Measurements from ENCODE around the gene NPFFR1. TPM values are rescaled to one million over a fixed set of nuclear protein-coding genes. Genes with fewer than 3 reads are reported as not detected.

NPFFR1 gene
- total RNA-seq, 8 experiments from 2014 or later = 0.04 to 0.28 (median 0.09) TPM; not detected in 1

DNA sequence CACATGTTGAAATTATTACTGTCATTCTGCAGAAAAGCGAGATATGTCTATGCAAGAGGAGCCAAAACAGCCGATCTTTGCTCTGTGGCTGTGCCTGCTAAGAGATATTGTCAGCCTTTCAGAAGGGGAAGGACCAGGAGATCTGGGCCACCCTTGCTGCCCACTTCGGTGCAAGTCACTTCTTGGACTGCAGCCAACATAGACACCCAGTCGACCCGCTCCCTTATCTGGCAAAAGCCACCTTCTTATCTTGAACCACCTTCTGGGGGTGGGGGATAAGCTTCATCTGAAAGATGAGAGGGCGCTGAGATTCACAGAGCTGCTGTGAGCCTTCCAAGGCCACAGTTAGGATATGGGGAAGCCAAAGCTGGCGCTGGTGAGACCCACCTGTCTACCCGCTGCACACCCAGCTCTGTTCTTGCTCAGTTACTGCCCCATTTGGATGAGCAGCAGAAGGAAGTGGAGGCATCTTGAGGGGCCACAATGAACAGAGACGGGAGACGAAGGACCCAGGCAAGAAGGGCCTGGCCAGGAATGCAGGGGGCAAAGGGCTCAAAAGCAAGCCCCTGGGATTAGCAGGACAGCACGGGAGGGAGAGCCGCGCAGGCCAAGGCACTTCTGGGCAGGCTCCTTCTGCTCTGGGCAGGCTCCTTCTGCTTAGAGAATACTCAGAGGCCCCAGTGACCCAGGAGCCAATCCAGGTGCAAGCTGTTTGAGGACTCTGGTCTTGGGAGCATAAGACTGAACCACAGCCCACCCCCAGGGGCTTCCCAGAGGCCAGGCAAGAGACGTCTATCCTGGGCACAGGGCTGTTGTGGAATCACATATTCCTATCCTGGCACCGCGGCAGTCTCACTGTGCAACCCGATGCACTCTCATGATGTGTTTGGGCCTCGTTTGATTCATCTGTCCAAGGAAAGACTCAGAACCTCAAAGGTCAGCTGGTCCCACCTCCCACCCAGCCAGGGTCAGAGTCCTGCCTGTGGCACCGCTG, 38.4 kb upstream of the NPFFR1 start:
- Histone ChIP-seq H3K4me1 (replicated peaks in 1 of 2) (peaks cover 4 to 26% of the 10 kb centered on the region in 2 donors), H3K27ac (no peak overlapping the region), H3K4me3 (no peak overlapping the region)
- in situ Hi-C loops (cut with MboI; ENCODE audit: low pct_unique_long_range_greater_than_20kb in 2 of 9, low sequenced_read_pairs in 9 of 9, unreplicated experiment in 9 of 9) = no loop called here
- ATAC-seq (replicated peaks in 6 of 8) = no peak
- 60 to 100% (median 90%) methylated on average over 1 to 10 of the region's 19 CpGs; no CpG with 5 or more reads in 2 of the 10 experiments for WGBS, 10 experiments

DNA sequence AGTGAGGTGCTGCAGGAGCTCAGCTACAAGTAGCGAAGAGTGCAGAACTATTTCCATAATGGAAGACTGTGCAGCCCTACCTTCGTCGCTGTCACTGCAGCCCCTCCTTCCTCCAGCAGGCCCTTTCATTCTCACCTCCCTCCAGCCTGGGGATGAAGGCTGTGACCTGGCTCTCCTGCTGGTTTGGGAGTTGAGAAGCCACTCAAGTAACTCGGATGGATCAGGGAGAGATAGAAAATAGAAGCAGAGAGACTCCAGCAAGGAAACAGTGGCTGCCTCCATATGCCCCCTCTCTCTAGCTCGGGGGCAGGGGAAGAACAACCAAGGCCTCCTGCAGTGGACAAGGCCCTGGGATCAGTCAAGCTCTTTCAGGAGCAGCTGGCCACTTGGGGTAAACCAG, 37.4 kb upstream of the NPFFR1 start:
- Histone ChIP-seq H3K27ac (no peak overlapping the region), H3K4me1 (replicated peaks in 1 of 2) (peaks cover 4 to 26% of the 10 kb centered on the region in 2 donors), H3K4me3 (no peak overlapping the region)
- no peak for ATAC-seq (replicated peaks in 6 of 8)
- in situ Hi-C loops (cut with MboI; ENCODE audit: low pct_unique_long_range_greater_than_20kb in 2 of 9, low sequenced_read_pairs in 9 of 9, unreplicated experiment in 9 of 9) = no loop called here
- WGBS, 10 experiments = 37 to 80% (median 50%) methylated on average over 1 to 4 of the region's 5 CpGs; no CpG with 5 or more reads in 5 of the 10 experiments

DNA sequence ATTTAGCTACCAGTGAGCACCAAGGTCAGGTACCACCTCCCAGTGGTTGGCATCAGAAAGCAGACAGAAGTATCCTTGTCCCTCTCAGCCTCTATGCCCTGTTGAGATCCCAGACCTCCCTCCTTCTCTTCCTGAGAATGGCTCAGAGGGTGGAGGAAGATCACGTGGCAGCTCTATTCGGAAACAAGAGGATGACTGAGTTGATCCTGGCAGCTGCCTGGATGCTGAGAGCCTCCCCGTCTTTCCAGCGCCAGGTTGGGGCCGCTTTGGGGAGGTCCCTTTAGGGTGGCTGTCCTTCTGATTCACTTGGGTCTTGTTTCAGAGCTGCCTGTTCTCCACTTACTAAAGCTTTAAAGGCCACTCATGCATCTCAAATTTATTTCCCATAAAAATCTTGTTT, 36.9 kb upstream of the NPFFR1 start:
- ATAC-seq (replicated peaks in 6 of 8) = peak in 3 of 8 experiments; percentile 15 to 80 (median 24)
- 92 to 100% (median 100%) methylated on average over 1 to 3 of the region's 5 CpGs; no CpG with 5 or more reads in 7 of the 10 experiments for WGBS, 10 experiments
- in situ Hi-C loops (cut with MboI; ENCODE audit: low pct_unique_long_range_greater_than_20kb in 2 of 9, low sequenced_read_pairs in 9 of 9, unreplicated experiment in 9 of 9) = no loop called here
- Histone ChIP-seq H3K27ac (no peak overlapping the region), H3K4me1 (replicated peaks in 1 of 2) (peaks cover 4 to 21% of the 10 kb centered on the region in 2 donors), H3K4me3 (no peak overlapping the region)

DNA sequence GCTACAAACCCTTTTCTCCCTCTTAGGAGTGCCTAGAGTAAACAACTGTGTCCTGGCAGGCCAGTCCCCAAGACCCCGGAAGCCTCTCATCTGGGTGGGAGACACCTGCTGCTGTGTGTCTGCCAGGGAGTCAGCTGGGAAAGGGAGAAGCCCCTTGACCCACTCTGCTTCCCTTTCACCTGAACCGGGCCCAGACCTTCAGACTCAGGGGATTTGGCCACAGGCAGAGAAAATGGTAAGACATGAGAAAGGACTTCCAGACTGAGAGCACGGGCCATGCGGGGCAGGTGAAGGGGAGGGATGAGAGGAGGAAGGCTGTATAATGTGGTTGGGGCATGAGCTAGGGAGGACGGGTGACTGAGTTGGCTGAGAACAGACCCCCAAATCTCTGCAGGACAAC, 36.0 kb upstream of the NPFFR1 start:
- H3K4me3 ChIP-seq = no peak overlapping the region
- no peak for ATAC-seq (replicated peaks in 6 of 8)
- peaks cover 4 to 14% of the 10 kb centered on the region in 2 donors for H3K4me1 ChIP-seq (replicated peaks in 1 of 2)
- in situ Hi-C loops (cut with MboI; ENCODE audit: low pct_unique_long_range_greater_than_20kb in 2 of 9, low sequenced_read_pairs in 9 of 9, unreplicated experiment in 9 of 9) = no loop called here
- 75 to 100% (median 96%) methylated on average over 1 to 4 of the region's 5 CpGs; no CpG with 5 or more reads in 3 of the 10 experiments for whole genome bisulfite sequencing, 10 experiments
- no peak overlapping the region for H3K27ac ChIP-seq

DNA sequence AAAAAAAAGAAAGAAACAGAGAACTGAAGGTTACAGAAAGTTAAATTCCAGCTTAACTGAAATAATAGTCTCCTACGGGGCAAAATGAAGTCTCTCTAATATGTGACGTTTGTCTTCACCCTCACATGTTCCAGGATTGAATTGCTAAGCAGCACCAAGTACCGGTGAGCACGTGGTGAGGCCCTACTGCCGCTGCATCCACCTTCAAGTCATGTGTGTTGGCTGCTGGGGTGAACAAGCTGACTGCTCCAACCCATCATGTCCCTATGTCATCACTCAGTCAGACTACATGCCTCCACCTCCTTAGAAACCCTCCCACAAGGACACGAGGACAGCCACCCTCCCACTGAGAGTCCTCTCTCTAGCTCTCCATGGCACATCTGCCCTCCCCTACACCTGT, 35.4 kb upstream of the NPFFR1 start:
- H3K4me1 ChIP-seq (replicated peaks in 1 of 2) = peaks cover 4 to 7% of the 10 kb centered on the region in 2 donors
- H3K27ac ChIP-seq = no peak overlapping the region
- 45 to 93% (median 71%) methylated on average over 1 to 6 of the region's 6 CpGs; no CpG with 5 or more reads in 2 of the 10 experiments for WGBS, 10 experiments
- no peak for ATAC-seq (replicated peaks in 6 of 8)
- H3K4me3 ChIP-seq = no peak overlapping the region
- in situ Hi-C loops (cut with MboI; ENCODE audit: low pct_unique_long_range_greater_than_20kb in 2 of 9, low sequenced_read_pairs in 9 of 9, unreplicated experiment in 9 of 9) = no loop called here

DNA sequence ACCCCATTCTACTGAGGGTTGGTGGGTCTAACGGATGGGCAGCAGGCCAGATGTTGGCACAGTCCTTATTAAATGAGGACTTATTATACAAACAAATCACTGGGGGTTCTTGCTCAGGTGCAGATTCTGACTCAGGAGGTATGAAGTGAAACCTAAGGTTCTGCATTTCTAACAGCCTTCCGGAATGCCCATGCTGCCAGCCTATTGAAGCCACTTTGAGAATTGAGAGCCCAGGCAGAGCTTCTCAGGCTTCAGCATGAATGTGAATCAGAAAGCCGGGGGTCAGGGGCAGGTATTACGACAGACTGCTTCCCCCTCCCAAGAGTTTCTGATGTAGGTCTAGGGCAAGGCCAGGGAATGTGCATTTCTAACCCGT, 34.1 kb upstream of the NPFFR1 start:
- Histone ChIP-seq H3K27ac (no peak overlapping the region), H3K4me1 (replicated peaks in 1 of 2) (no peaks in the 10 kb centered on the region), H3K4me3 (no peak overlapping the region)
- no peak for ATAC-seq (replicated peaks in 6 of 8)
- in situ Hi-C loops (cut with MboI; ENCODE audit: low pct_unique_long_range_greater_than_20kb in 2 of 9, low sequenced_read_pairs in 9 of 9, unreplicated experiment in 9 of 9) = no loop called here
- WGBS, 10 experiments = 62 to 100% (median 88%) methylated on average over 1 to 5 of the region's 5 CpGs; no CpG with 5 or more reads in 1 of the 10 experiments

DNA sequence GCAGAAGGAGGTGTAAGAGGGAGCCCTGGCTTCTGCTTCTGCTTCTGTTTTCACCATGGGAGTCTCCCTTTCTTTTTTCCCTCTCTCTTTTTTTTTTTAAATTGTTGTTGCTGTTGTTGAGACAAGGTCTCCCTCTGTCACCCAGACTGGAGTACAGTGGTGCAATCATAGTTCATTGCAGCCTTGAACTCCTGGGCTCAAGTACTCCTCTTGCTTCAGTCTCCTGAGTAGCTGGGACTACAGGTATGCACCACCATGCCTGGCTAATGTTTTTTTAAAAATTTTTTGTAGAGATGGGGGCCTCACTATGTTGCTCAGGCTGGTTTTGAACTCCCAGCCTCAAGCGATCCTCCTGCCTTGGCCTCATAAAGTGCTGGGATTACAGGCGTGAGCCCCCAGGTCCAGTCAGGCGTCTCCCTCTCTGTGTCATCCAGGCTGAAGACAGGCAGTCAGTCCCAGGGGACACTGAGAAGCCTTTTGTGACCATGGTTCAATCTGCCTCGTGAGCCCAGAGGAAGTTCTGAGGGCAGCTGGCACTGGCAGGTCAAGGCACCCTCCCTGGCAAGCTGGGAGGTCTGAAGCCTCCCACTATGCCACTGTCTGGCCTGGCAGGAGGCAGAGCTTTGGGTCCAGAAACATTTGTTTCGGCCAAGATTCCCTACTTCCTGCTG, 33.6 kb upstream of the NPFFR1 start:
- ATAC-seq (replicated peaks in 6 of 8) = no peak
- in situ Hi-C loops (cut with MboI; ENCODE audit: low pct_unique_long_range_greater_than_20kb in 2 of 9, low sequenced_read_pairs in 9 of 9, unreplicated experiment in 9 of 9) = no loop called here
- no peaks in the 10 kb centered on the region for H3K4me1 ChIP-seq (replicated peaks in 1 of 2)
- H3K27ac ChIP-seq = no peak overlapping the region
- WGBS, 10 experiments = 73 to 100% (median 90%) methylated on average over 1 to 4 of the region's 5 CpGs; no CpG with 5 or more reads in 5 of the 10 experiments
- no peak overlapping the region for H3K4me3 ChIP-seq

DNA sequence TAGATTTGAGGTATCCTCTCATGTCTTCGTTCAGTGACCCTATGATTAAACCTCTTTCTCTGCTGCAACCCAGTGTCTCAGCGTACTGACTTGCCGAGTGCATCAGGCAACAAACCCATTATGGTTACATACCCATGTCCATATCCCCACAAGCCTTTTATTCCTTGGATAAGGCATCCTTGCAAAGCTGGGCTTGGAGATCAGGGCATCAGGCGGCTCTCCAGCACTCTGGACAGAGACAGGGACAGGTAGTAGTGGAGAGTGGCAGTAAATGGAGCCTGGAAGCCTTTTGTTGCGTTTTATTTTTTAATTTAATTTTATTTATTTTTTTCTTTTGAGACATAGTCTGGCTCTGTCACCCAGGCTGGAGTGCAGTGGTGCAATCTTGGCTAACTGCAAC, 32.0 kb upstream of the NPFFR1 start:
- Histone ChIP-seq H3K4me3 (no peak overlapping the region), H3K4me1 (replicated peaks in 1 of 2) (no peaks in the 10 kb centered on the region), H3K27ac (no peak overlapping the region)
- ATAC-seq (replicated peaks in 6 of 8) = no peak
- 80 to 100% (median 90%) methylated on average over 1 to 5 of the region's 5 CpGs; no CpG with 5 or more reads in 1 of the 10 experiments for WGBS, 10 experiments
- in situ Hi-C loops (cut with MboI; ENCODE audit: low pct_unique_long_range_greater_than_20kb in 2 of 9, low sequenced_read_pairs in 9 of 9, unreplicated experiment in 9 of 9) = no loop called here

DNA sequence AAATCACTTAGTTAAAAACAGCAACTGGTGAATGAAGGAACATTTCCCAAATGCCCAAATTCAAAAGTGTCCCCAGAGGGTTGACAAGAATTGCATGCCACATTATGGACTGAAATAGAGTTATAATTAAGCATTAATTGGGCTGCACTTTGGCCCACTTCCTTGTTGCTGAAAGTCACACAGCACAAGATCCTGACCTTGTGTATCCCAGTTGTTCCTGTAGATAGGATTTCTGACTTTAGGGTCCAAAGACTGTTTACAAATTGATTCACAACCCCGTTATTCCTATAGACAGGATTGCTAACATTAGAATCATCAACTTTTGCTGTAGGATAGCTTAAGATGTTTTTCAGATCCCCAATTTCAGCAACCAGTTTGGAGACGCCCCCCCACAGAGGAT, 31.5 kb upstream of the NPFFR1 start:
- Histone ChIP-seq H3K27ac (no peak overlapping the region), H3K4me1 (replicated peaks in 1 of 2) (no peaks in the 10 kb centered on the region), H3K4me3 (no peak overlapping the region)
- in situ Hi-C loops (cut with MboI; ENCODE audit: low pct_unique_long_range_greater_than_20kb in 2 of 9, low sequenced_read_pairs in 9 of 9, unreplicated experiment in 9 of 9) = no loop called here
- 20 to 100% (median 75%) methylated on average over 1 to 2 of the region's 2 CpGs; no CpG with 5 or more reads in 4 of the 10 experiments for WGBS, 10 experiments
- ATAC-seq (replicated peaks in 6 of 8) = no peak

DNA sequence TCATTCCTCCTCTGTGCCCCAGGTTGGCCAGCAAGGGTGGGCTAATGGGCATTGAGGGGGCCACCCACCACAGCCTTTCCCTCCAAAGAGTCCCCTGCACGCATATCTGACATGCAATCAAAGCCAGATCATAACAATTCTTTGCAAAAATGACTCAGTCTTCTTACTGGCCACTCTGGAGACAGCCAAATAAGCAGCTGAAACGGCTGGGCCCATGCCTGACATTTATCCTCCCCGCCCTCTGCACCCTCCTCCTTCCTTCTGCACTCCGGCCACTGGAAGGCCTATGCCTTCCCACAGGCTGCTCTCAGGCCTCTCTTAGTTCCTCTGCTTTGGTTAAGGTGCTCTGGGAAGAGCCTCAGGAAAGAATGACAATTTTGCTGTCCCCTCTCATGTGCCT, 29.2 kb upstream of the NPFFR1 start:
- 6 to 86% (median 48%) methylated on average over 2 to 3 of the region's 4 CpGs; no CpG with 5 or more reads in 6 of the 10 experiments for WGBS, 10 experiments
- in situ Hi-C loops (cut with MboI; ENCODE audit: low pct_unique_long_range_greater_than_20kb in 2 of 9, low sequenced_read_pairs in 9 of 9, unreplicated experiment in 9 of 9) = no loop called here
- Histone ChIP-seq H3K27ac (no peak overlapping the region), H3K4me1 (replicated peaks in 1 of 2) (no peaks in the 10 kb centered on the region), H3K4me3 (no peak overlapping the region)
- peak in 2 of 8 experiments; percentile 86 to 88 for ATAC-seq (replicated peaks in 6 of 8)

DNA sequence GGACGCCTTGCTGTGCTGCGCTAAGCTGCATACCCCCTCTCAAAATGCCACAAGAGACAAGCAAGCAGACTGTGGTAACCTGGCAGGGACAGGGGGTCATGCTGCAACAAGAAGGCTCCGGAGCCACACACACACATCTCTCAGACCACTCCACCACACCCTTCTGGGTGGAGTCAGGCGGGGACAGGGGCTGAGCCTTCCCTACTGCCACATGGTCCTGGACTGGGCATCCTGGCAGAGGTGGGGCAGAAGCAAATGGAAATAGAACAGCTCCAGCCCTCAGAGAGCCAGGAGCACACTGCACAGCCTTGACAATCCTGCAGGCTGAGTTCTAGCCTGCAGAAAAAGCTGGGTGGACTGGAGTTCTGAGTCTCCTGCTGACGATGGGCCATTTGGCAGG, 28.4 kb upstream of the NPFFR1 start:
- peak in 3 of 8 experiments; percentile 57 to 62 (median 58) for ATAC-seq (replicated peaks in 6 of 8)
- in situ Hi-C loops (cut with MboI; ENCODE audit: low pct_unique_long_range_greater_than_20kb in 2 of 9, low sequenced_read_pairs in 9 of 9, unreplicated experiment in 9 of 9) = no loop called here
- WGBS, 10 experiments = 60% methylated on average over 1 of the region's 5 CpGs; no CpG with 5 or more reads in 9 of the 10 experiments
- Histone ChIP-seq H3K4me1 (replicated peaks in 1 of 2) (no peaks in the 10 kb centered on the region), H3K27ac (no peak overlapping the region), H3K4me3 (no peak overlapping the region)

DNA sequence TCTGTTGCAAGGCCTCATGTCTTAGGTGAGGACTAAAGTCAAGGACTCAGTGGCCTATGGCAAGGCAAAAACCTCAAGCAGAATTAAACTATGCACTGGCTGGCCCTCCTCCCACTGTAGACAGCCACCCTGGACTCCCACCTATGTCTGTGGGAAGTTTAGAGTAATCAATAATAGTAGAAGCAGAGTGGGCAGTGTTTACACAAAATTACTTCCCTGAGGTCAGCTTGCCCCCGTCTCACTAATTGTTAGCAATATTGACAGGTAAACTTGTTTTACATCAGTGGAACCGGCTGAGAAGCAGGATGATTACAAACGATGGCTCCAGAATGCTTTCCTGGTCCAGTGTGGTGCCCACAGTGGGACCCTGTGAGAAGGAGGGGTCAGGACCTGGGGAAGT, 27.9 kb upstream of the NPFFR1 start:
- ATAC-seq (replicated peaks in 6 of 8) = no peak
- no peak overlapping the region for H3K4me3 ChIP-seq
- H3K27ac ChIP-seq = no peak overlapping the region
- in situ Hi-C loops (cut with MboI; ENCODE audit: low pct_unique_long_range_greater_than_20kb in 2 of 9, low sequenced_read_pairs in 9 of 9, unreplicated experiment in 9 of 9) = no loop called here
- no peaks in the 10 kb centered on the region for H3K4me1 ChIP-seq (replicated peaks in 1 of 2)
- 38 to 83% methylated on average over 1 to 2 of the region's 3 CpGs; no CpG with 5 or more reads in 8 of the 10 experiments for WGBS, 10 experiments

DNA sequence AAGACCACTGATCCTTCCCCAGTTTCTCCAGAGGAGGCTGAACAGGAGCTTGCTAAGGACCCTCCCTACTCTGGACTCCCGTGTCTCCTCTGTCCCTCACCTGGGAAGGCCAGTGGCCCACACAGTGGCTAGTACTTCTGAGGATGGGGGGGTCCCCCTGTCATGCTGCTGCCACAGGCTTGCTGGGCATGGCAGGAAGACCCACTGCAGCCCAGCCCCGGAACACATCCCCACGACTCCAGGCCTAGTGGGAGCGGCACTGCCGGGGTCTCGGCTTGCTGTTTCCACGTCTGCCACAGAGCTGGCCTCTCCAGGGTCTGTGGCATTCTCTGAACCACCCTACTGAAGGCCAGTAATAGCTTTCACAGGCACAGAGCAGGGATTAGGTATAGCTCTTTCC, 25.9 kb upstream of the NPFFR1 start:
- no peak overlapping the region for H3K27ac ChIP-seq
- 75 to 100% (median 92%) methylated on average over 1 to 4 of the region's 7 CpGs; no CpG with 5 or more reads in 7 of the 10 experiments for WGBS, 10 experiments
- in situ Hi-C loops (cut with MboI; ENCODE audit: low pct_unique_long_range_greater_than_20kb in 2 of 9, low sequenced_read_pairs in 9 of 9, unreplicated experiment in 9 of 9) = no loop called here
- H3K4me3 ChIP-seq = no peak overlapping the region
- ATAC-seq (replicated peaks in 6 of 8) = no peak
- H3K4me1 ChIP-seq (replicated peaks in 1 of 2) = no peaks in the 10 kb centered on the region

All from motor neuron (in vitro differentiated cells).